Fibroblast of pulmonary artery (primary cell): ENCODE measurements around the gene PCDH20.

Experiments
- DNase-seq: peaks from one replicate; pipeline ENCODE4 v3.0.0-alpha.2; 2010; ENCODE audit warnings: low read depth
- H3K4me3 ChIP-seq: replicated peaks from 2 replicates; pipeline ENCODE4 v1.5.1; 2011; ENCODE audit warnings: low read depth, mild to moderate bottlenecking, control low read depth, low read length, moderate library complexity
- CTCF ChIP-seq: IDR thresholded peaks from 2 replicates; pipeline ENCODE4 v1.5.1; 2011; ENCODE audit warnings: mild to moderate bottlenecking, control low read depth, low read length, inconsistent platforms; ENCODE audit errors: missing control alignments

PCDH20 gene

GRCh38 chr13:61414686-61415057 is 977 bp downstream of the PCDH20 start:
- H3K4me3 ChIP-seq = peak overlapping the region; percentile 24
- no peak for TF ChIP-seq CTCF
- no peak for DNase-seq

GRCh38 chr13:61413572-61414535 is 1.8 kb downstream of the PCDH20 start:
- TF ChIP-seq CTCF = no peak

GRCh38 chr13:61410669-61411297 is 4.9 kb downstream of the PCDH20 start:
- DNase-seq = peak; percentile 36
- no peak overlapping the region for H3K4me3 ChIP-seq
- peak; percentile 58 for TF ChIP-seq CTCF

More at GRCh38 chr13:61413572-61414535, 1.8 kb downstream of the PCDH20 start:
- no peak for DNase-seq
- peak overlapping the region; percentile 12 for H3K4me3 ChIP-seq

- no peak for DNase-seq
- no peak overlapping the region for H3K4me3 ChIP-seq
- no peak for TF ChIP-seq CTCF
Observed at GRCh38 chr13:61410266-61410665, 5.4 kb downstream of the PCDH20 start.

- TF ChIP-seq CTCF = no peak
- H3K4me3 ChIP-seq = no peak overlapping the region
- no peak for DNase-seq
Observed at GRCh38 chr13:61408571-61408970, 7.1 kb downstream of the PCDH20 start.

GRCh38 chr13:61406275-61406674 is 9.4 kb downstream of the PCDH20 start:
- no peak overlapping the region for H3K4me3 ChIP-seq
- DNase-seq = no peak
- no peak for TF ChIP-seq CTCF
